SK-N-SH (cell line): ENCODE data around the gene LGR6. TPM values are rescaled to one million over a fixed set of nuclear protein-coding genes. Genes with fewer than 3 reads are reported as not detected.

ENCODE experiments used
- CTCF ChIA-PET: fragments of 300-600, 350-600 bp; formaldehyde crosslinking; extraction: SDS; loops from one replicate; lab custom pipeline; 2021; lab: Yijun Ruan, JAX
- POLR2A ChIA-PET: fragments of 350-600 bp; sonication (Branson Sonifier 250); formaldehyde crosslinking; extraction: SDS; loops from one replicate; lab custom pipeline; 2020; ENCODE audit warnings: antibody characterized with exemption, inconsistent platforms; lab: Yijun Ruan, JAX
- DNase-seq: peaks from one replicate; pipeline ENCODE4 v3.0.0; 2012
- H2AFZ ChIP-seq: fragments of 200-600 bp; sonication (generic); 2 replicates; pipeline ENCODE4 v1.8.1; 2016; ENCODE audit warnings: antibody characterized with exemption, mild to moderate bottlenecking, low read depth
- H3F3A ChIP-seq: fragments of 200-600 bp; sonication (generic); replicated peaks from 2 replicates; pipeline ENCODE3; 2016; ENCODE audit warnings: antibody characterized with exemption, mild to moderate bottlenecking; ENCODE audit not compliant: insufficient read depth
- H3K27ac ChIP-seq, 2 experiments: fragments of 200-500 bp in 1 of 2; fragments of 200-600 bp in 1 of 2; sonication (Bioruptor generic) in 1 of 2; sonication (generic), shearing (Covaris generic) in 1 of 2; 2 replicates each; pipeline versions ENCODE4 v1.5.1 to v1.6.1; 2014 to 2016; ENCODE audit warnings: low read depth in 2 of 2, inconsistent platforms in 1 of 2, low read length in 1 of 2, mild to moderate bottlenecking in 1 of 2, mixed read lengths in 1 of 2
- H3K27me3 ChIP-seq: fragments of 200-600 bp; sonication (generic), shearing (Covaris generic); 2 replicates; pipeline ENCODE4 v1.6.1; 2016; ENCODE audit warnings: mixed run types; ENCODE audit not compliant: insufficient read depth
- H3K36me3 ChIP-seq, 2 experiments: fragments of 200-500 bp in 1 of 2; fragments of 200-600 bp in 1 of 2; sonication (Bioruptor generic) in 1 of 2; sonication (generic) in 1 of 2; replicated peaks in 1 of 2; 2 replicates each; pipeline versions ENCODE3 to v1.5.1; 2014 to 2016; ENCODE audit warnings: low read length in 1 of 2, mild to moderate bottlenecking in 1 of 2; ENCODE audit not compliant: insufficient read depth in 2 of 2, control insufficient read depth in 1 of 2
- H3K4me1 ChIP-seq, 2 experiments: fragments of 200-500 bp in 1 of 2; fragments of 200-600 bp in 1 of 2; sonication (Bioruptor generic) in 1 of 2; sonication (generic), shearing (Covaris generic) in 1 of 2; 2 replicates each; pipeline versions ENCODE4 v1.5.1 to v1.6.1; 2014 to 2016; ENCODE audit warnings: low read depth in 1 of 2, low read length in 1 of 2, mixed run types in 1 of 2; ENCODE audit not compliant: insufficient read depth in 2 of 2, control insufficient read depth in 1 of 2
- H3K4me2 ChIP-seq: fragments of 200-600 bp; sonication (generic), shearing (Covaris generic); 2 replicates; pipeline ENCODE4 v1.6.1; 2017; ENCODE audit warnings: mixed run types
- H3K4me3 ChIP-seq, 2 experiments: fragments of 200-500 bp in 1 of 2; fragments of 200-600 bp in 1 of 2; sonication (Bioruptor generic) in 1 of 2; sonication (generic), shearing (Covaris generic) in 1 of 2; 2 replicates each; pipeline versions ENCODE4 v1.5.1 to v1.8.1; 2014 to 2016; ENCODE audit warnings: low read depth in 2 of 2, inconsistent platforms in 1 of 2, low read length in 1 of 2, mild to moderate bottlenecking in 1 of 2, mixed read lengths in 1 of 2, moderate library complexity in 1 of 2
- H3K79me2 ChIP-seq: fragments of 200-600 bp; sonication (generic); 2 replicates; pipeline ENCODE4 v1.8.1; 2017; ENCODE audit warnings: mild to moderate bottlenecking; ENCODE audit not compliant: insufficient read depth
- H3K9ac ChIP-seq: fragments of 200-600 bp; sonication (generic); 2 replicates; pipeline ENCODE4 v1.6.1; 2017; ENCODE audit warnings: mixed run types
- H3K9me2 ChIP-seq: fragments of 200-600 bp; sonication (generic); 2 replicates; pipeline ENCODE4 v1.6.1; 2017; ENCODE audit warnings: mixed run types
- H3K9me3 ChIP-seq: fragments of 200-600 bp; sonication (generic); 2 replicates; pipeline ENCODE4 v1.6.1; 2017; ENCODE audit warnings: mixed run types, mild to moderate bottlenecking, moderate library complexity
- H4K20me1 ChIP-seq: fragments of 200-600 bp; sonication (generic); 2 replicates; pipeline ENCODE4 v1.6.1; 2017; ENCODE audit warnings: mild to moderate bottlenecking, mixed run types; ENCODE audit not compliant: insufficient read depth
- JUND ChIP-seq: IDR thresholded peaks from 2 replicates; pipeline ENCODE4 v1.4.0; 2012
- NFIC ChIP-seq: IDR thresholded peaks from 2 replicates; pipeline ENCODE4 v1.4.0; 2012; ENCODE audit warnings: borderline replicate concordance
- RXRA ChIP-seq: IDR thresholded peaks from 2 replicates; pipeline ENCODE4 v1.4.0; 2012; ENCODE audit warnings: low read depth, mild to moderate bottlenecking, borderline replicate concordance
- TAF1 ChIP-seq: IDR thresholded peaks from 2 replicates; pipeline ENCODE4 v1.6.1; 2012; ENCODE audit warnings: low read depth, mild to moderate bottlenecking, low read length, moderate library complexity, borderline replicate concordance
- YY1 ChIP-seq: IDR thresholded peaks from 2 replicates; pipeline ENCODE4 v1.4.0; 2012; ENCODE audit warnings: low read depth, mild to moderate bottlenecking
- WGBS: methylation state at CpG from one replicate; pipeline ENCODE4 v1.1.6; 2017; ENCODE audit warnings: low lambda C conversion rate; 5-methylcytosine and 5-hydroxymethylcytosine counted together
- polyA plus RNA-seq, 3 experiments: library from polyadenylated mRNA; depleted of rRNA; stranded (reverse); fragments of >200 nt; gene quantifications; 2 replicates each; pipeline ENCODE4 v1.2.3, GENCODE V29; 2012
- TF ChIP-seq, protein P1 (sequence below): IDR thresholded peaks from 2 replicates; pipeline ENCODE4 v1.4.0; 2012; ENCODE audit warnings: low read depth, borderline replicate concordance
- TF ChIP-seq, protein P2 (sequence below): IDR thresholded peaks from 2 replicates; pipeline ENCODE4 v1.6.1; 2012; ENCODE audit warnings: mild to moderate bottlenecking, low read depth, low read length, moderate library complexity

LGR6 gene
- polyA plus RNA-seq, 1 of the 3 experiments (the other 2 are of a cell fraction) = 0.03 TPM

DNA sequence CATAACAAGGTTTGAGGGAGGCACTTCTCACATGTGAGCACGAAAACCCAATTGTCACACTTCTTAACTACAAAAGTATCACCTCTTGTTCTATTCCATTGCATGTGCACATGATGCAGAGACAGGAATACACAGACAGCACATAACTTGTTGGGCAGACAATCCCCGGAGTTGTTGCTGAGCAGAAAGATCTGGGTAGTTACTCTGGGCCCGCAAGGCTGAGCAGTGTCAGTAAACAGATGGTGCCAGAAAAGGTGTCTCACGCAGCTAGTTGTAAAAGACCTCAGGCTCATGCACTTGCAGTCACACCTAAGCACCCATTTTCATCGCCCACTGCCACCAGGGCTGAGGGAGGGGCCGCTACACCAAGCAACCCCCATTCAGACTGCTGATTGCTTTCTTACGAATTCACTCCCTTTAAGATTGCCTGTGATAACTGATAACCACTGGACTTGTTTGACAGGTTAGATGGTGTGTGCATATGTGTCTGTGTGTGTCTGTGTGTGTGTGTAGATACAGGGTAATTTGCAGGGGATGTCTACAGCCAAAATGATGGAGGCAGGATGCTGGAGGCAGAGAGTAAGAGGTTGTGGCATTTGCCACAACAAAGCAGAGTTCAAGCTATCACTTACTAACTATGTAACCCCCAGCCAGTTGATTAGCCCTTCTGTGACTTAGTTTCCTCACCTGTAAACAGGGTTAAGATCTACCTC lies 4.2 kb downstream of the LGR6 start:
- ChIA-PET POLR2A (no interaction called here), CTCF (interaction anchor here (0.6 to 0.8 kb wide), 2 partner anchors 39 to 118 kb away, joined by 3 read pairs; no protein-coding TSS in a partner anchor)
- Histone ChIP-seq H3K9ac (no peak overlapping the region), H3K9me3 (no peaks in the 10 kb centered on the region), H3K79me2 (no peaks in the 10 kb centered on the region), H3K4me1 (peaks cover 0 to 10% of the 10 kb centered on the region in 2 experiments; a peak in 1 of 4 replicates), H3K9me2 (no peaks in the 10 kb centered on the region), H3K36me3 (no peaks in the 10 kb centered on the region), H3K4me3 (no peak overlapping the region), H3K27ac (no peak overlapping the region), H3K4me2 (no peak overlapping the region), H4K20me1 (no peaks in the 10 kb centered on the region), H2AFZ (no peak overlapping the region), H3K27me3 (peaks cover 28% of the 10 kb centered on the region), H3F3A (no peaks in the 10 kb centered on the region)
- DNase-seq = no peak
- 70% methylated on average over 7 of the region's 7 CpGs for WGBS
- no peak for TF ChIP-seq NFIC
- TF ChIP-seq, protein P1, sequence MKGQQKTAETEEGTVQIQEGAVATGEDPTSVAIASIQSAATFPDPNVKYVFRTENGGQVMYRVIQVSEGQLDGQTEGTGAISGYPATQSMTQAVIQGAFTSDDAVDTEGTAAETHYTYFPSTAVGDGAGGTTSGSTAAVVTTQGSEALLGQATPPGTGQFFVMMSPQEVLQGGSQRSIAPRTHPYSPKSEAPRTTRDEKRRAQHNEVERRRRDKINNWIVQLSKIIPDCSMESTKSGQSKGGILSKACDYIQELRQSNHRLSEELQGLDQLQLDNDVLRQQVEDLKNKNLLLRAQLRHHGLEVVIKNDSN = no peak

DNA sequence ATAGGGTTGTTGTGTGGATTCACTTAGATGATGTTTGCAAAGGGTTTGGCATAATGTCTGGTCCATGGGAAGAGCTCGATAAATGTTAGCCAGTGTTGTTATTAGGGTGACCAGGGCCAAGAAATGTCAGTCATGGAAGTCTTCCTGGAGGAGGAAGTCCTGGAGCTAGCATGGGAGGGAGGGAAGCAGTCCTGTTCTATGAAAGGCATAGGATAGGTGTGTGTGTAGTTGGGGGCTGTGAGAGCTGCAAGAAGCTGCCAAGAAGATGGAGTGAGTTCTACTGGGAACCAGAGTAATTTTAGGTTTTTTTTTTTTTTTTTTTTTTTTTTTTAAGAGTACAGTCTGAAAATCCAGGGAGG lies 4.7 kb downstream of the LGR6 start:
- H3K9me3 ChIP-seq = no peaks in the 10 kb centered on the region
- H4K20me1 ChIP-seq = no peaks in the 10 kb centered on the region
- DNase-seq = no peak
- H3K27ac ChIP-seq = no peak overlapping the region
- H3K27me3 ChIP-seq = peaks cover 23% of the 10 kb centered on the region
- H3K9ac ChIP-seq = no peak overlapping the region
- WGBS = 40% methylated on average over 1 of the region's 1 CpG
- ChIA-PET CTCF (interaction anchor here (0.6 to 0.8 kb wide), 2 partner anchors 39 to 117 kb away, joined by 3 read pairs; no protein-coding TSS in a partner anchor), POLR2A (no interaction called here)
- H3K4me3 ChIP-seq = no peak overlapping the region
- peaks cover 0 to 5% of the 10 kb centered on the region in 2 experiments; a peak in 1 of 4 replicates for H3K4me1 ChIP-seq
- TF ChIP-seq TAF1 (no peak), RXRA (no peak), YY1 (no peak), JUND (no peak)
- TF ChIP-seq, protein P2, sequence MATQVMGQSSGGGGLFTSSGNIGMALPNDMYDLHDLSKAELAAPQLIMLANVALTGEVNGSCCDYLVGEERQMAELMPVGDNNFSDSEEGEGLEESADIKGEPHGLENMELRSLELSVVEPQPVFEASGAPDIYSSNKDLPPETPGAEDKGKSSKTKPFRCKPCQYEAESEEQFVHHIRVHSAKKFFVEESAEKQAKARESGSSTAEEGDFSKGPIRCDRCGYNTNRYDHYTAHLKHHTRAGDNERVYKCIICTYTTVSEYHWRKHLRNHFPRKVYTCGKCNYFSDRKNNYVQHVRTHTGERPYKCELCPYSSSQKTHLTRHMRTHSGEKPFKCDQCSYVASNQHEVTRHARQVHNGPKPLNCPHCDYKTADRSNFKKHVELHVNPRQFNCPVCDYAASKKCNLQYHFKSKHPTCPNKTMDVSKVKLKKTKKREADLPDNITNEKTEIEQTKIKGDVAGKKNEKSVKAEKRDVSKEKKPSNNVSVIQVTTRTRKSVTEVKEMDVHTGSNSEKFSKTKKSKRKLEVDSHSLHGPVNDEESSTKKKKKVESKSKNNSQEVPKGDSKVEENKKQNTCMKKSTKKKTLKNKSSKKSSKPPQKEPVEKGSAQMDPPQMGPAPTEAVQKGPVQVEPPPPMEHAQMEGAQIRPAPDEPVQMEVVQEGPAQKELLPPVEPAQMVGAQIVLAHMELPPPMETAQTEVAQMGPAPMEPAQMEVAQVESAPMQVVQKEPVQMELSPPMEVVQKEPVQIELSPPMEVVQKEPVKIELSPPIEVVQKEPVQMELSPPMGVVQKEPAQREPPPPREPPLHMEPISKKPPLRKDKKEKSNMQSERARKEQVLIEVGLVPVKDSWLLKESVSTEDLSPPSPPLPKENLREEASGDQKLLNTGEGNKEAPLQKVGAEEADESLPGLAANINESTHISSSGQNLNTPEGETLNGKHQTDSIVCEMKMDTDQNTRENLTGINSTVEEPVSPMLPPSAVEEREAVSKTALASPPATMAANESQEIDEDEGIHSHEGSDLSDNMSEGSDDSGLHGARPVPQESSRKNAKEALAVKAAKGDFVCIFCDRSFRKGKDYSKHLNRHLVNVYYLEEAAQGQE = no peak
- H3K79me2 ChIP-seq = no peaks in the 10 kb centered on the region
- no peak overlapping the region for H3K4me2 ChIP-seq
- H3F3A ChIP-seq = no peaks in the 10 kb centered on the region
- H2AFZ ChIP-seq = no peak overlapping the region
- no peaks in the 10 kb centered on the region for H3K9me2 ChIP-seq
- H3K36me3 ChIP-seq = no peaks in the 10 kb centered on the region
